RPMI8226 (cell line): ENCODE measurements around the gene NWD2.
"Not testable (repeated sequence)": the region's sequence is repeated elsewhere in the genome, so short reads cannot be mapped to it uniquely, and the experiment has no call there.

Experiments used
- DNase-seq: peaks from one replicate; pipeline ENCODE4 v3.0.0-alpha.2; 2015

Gene NWD2

GRCh38 chr4:37467824-37468223 is 223.3 kb downstream of the NWD2 start:
- DNase-seq, result no peak

- no peak for DNase-seq
Observed at GRCh38 chr4:37469286-37469685, 224.7 kb downstream of the NWD2 start.

GRCh38 chr4:37470245-37470644 is 225.7 kb downstream of the NWD2 start:
- no peak for DNase-seq

- DNase-seq, result no peak
Observed at GRCh38 chr4:37471093-37471492, 226.6 kb downstream of the NWD2 start.

GRCh38 chr4:37471971-37472370 is 227.4 kb downstream of the NWD2 start:
- no peak for DNase-seq

GRCh38 chr4:37473807-37474206 is 229.3 kb downstream of the NWD2 start:
- DNase-seq, result no peak

- DNase-seq, result no peak
Observed at GRCh38 chr4:37475087-37475486, 230.5 kb downstream of the NWD2 start.

GRCh38 chr4:37475776-37476175 is 231.2 kb downstream of the NWD2 start:
- DNase-seq, result no peak

- no peak for DNase-seq
Observed at GRCh38 chr4:37476256-37476655, 231.7 kb downstream of the NWD2 start.

- no peak for DNase-seq
Observed at GRCh38 chr4:37476691-37477090, 232.1 kb downstream of the NWD2 start.

GRCh38 chr4:37477126-37477525 is 232.6 kb downstream of the NWD2 start:
- no peak for DNase-seq

- DNase-seq, result no peak
Observed at GRCh38 chr4:37478151-37478550, 233.6 kb downstream of the NWD2 start.

GRCh38 chr4:37480509-37480908 is 236.0 kb downstream of the NWD2 start:
- no peak for DNase-seq

GRCh38 chr4:37481547-37482122 is 237.1 kb downstream of the NWD2 start:
- DNase-seq, result no peak

- DNase-seq, result no peak
Observed at GRCh38 chr4:37482236-37482913, 237.8 kb downstream of the NWD2 start.

GRCh38 chr4:37483610-37484009 is 239.1 kb downstream of the NWD2 start:
- DNase-seq, result no peak

- DNase-seq, result no peak
Observed at GRCh38 chr4:37486166-37486565, 241.6 kb downstream of the NWD2 start.

- no peak for DNase-seq
Observed at GRCh38 chr4:37487668-37488067, 243.1 kb downstream of the NWD2 start.

- no peak for DNase-seq
Observed at GRCh38 chr4:37489697-37490096, 245.2 kb downstream of the NWD2 start.

GRCh38 chr4:37490391-37491347 is 246.1 kb downstream of the NWD2 start:
- DNase-seq, result no peak

- not testable (repeated sequence) for DNase-seq
Observed at GRCh38 chr4:37495353-37495752, 250.8 kb downstream of the NWD2 start.
